Transverse colon (tissue), 4 donors: ENCODE results near the gene TPD52L2.

Experiments
- POLR2A ChIP-seq: fragments of 450-650 bp; IDR thresholded peaks from one replicate; pipeline ENCODE4 v1.6.1; 2016; ENCODE audit warnings: antibody characterized with exemption, mild to moderate bottlenecking, moderate library complexity
- POLR2AphosphoS5 ChIP-seq, 3 donors: sonication (generic); formaldehyde crosslinking; IDR thresholded peaks; one replicate each; pipeline ENCODE4 v1.6.1; 2016; ENCODE audit warnings: antibody characterized with exemption in 3 of 3
- TF ChIP-seq, protein P1 (sequence below), 5 experiments: fragments of 200-600 bp in 3 of 5; fragments of 450-650 bp in 2 of 5; sonication (generic) in 3 of 5; IDR thresholded peaks; 1 replicate in 2 of 5; 2 replicates in 3 of 5; pipeline ENCODE4 v1.5.1; 2016 to 2017; ENCODE audit warnings: antibody characterized with exemption in 5 of 5, inconsistent platforms in 3 of 5, mild to moderate bottlenecking in 2 of 5, moderate library complexity in 1 of 5

DNA sequence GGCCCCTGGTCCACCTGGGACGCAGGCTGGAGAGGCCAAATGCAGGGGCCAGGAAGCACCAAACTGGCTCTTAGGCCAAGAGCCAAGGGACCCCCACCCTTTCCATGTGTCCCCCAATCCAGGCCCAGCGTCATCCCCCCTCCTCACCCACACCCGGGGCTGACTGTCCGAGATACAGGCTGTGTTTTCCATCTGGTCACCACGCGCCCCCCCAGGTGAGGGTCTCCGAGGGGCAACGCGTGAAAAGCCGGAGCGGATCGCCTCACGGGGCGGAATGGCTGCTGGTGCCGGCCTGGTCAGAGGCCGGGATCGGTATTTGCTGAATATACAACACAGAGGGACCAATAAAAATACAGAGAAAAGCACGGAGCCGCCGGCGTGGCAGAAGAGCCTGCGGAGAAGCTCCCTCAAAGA is 9.0 kb upstream of the TPD52L2 start:
- TF ChIP-seq, protein P1, sequence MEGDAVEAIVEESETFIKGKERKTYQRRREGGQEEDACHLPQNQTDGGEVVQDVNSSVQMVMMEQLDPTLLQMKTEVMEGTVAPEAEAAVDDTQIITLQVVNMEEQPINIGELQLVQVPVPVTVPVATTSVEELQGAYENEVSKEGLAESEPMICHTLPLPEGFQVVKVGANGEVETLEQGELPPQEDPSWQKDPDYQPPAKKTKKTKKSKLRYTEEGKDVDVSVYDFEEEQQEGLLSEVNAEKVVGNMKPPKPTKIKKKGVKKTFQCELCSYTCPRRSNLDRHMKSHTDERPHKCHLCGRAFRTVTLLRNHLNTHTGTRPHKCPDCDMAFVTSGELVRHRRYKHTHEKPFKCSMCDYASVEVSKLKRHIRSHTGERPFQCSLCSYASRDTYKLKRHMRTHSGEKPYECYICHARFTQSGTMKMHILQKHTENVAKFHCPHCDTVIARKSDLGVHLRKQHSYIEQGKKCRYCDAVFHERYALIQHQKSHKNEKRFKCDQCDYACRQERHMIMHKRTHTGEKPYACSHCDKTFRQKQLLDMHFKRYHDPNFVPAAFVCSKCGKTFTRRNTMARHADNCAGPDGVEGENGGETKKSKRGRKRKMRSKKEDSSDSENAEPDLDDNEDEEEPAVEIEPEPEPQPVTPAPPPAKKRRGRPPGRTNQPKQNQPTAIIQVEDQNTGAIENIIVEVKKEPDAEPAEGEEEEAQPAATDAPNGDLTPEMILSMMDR (IDR thresholded peaks at IDR 0.05) = no peak
- no peak for TF ChIP-seq POLR2A
- no peak for TF ChIP-seq POLR2AphosphoS5 (IDR thresholded peaks at IDR 0.05)
